NB4 (cell line): Measurements from ENCODE around the gene NFATC4.

Experiments
- POLR2A ChIP-seq: IDR thresholded peaks from 2 replicates; pipeline ENCODE4 v1.6.1; 2011; ENCODE audit warnings: mild to moderate bottlenecking; ENCODE audit not compliant: insufficient read length; ENCODE audit errors: extremely low read depth
- TF ChIP-seq, protein P1 (sequence below): IDR thresholded peaks from one replicate; pipeline ENCODE4 v1.5.1; 2012; ENCODE audit warnings: low read depth, low read length
- TF ChIP-seq, protein P2 (sequence below): IDR thresholded peaks from 2 replicates; pipeline ENCODE4 v1.6.1; 2011; ENCODE audit warnings: low read depth, low read length

DNA sequence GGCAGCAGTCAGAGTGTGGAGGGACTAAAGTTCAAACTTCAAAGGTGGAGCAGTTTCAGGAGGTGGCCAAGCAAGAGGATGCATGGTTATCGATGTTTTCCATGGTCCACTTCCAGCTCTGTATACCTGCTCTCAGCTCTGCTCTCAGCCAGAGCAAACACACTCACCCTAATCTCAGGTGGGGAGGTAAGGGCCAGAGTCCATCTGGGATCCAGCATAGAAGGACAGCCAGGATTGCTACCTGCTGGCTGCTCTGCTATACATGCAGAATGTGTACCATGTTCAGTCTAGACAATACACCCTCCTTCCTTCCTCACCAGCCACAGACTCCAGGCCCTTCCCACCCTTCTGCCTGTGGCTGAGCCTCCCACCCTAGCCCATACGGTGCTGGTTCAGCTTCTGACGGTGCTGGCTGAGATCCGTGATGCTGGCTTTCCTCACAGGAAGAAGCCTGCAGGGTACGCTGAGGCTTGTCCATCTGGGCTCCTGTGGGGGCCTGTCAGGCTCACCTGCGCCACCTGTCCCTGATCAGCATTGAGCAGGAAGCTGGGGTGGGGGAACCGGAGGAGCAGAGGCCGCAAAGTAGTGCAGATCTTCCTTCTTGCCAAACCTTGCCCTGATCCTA is 59.0 kb downstream of the NFATC4 start:
- no peak for TF ChIP-seq POLR2A
- TF ChIP-seq, protein P1, sequence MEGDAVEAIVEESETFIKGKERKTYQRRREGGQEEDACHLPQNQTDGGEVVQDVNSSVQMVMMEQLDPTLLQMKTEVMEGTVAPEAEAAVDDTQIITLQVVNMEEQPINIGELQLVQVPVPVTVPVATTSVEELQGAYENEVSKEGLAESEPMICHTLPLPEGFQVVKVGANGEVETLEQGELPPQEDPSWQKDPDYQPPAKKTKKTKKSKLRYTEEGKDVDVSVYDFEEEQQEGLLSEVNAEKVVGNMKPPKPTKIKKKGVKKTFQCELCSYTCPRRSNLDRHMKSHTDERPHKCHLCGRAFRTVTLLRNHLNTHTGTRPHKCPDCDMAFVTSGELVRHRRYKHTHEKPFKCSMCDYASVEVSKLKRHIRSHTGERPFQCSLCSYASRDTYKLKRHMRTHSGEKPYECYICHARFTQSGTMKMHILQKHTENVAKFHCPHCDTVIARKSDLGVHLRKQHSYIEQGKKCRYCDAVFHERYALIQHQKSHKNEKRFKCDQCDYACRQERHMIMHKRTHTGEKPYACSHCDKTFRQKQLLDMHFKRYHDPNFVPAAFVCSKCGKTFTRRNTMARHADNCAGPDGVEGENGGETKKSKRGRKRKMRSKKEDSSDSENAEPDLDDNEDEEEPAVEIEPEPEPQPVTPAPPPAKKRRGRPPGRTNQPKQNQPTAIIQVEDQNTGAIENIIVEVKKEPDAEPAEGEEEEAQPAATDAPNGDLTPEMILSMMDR, result no peak
- TF ChIP-seq, protein P2, sequence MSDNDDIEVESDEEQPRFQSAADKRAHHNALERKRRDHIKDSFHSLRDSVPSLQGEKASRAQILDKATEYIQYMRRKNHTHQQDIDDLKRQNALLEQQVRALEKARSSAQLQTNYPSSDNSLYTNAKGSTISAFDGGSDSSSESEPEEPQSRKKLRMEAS, result no peak
